Measurements from ENCODE around the gene MAML3. TPM values are rescaled to one million over a fixed set of nuclear protein-coding genes. Genes with fewer than 3 reads are reported as not detected.
"Not testable (repeated sequence)": the region's sequence is repeated elsewhere in the genome, so short reads cannot be mapped to it uniquely, and the experiment has no call there.

Gene MAML3
- polyA plus RNA-seq, 1 donor = 6.0 TPM

- DNase-seq = no peak
These were observed 195.8 kb downstream of the MAML3 start for GRCh38 chr4:139957986-139958738.

GRCh38 chr4:139957065-139957464, 196.9 kb downstream of the MAML3 start:
- no peak for DNase-seq

GRCh38 chr4:139956507-139957017, 197.4 kb downstream of the MAML3 start:
- DNase-seq = no peak

- no peak for DNase-seq
These were observed 198.4 kb downstream of the MAML3 start for GRCh38 chr4:139955600-139955999.

GRCh38 chr4:139954512-139954911, 199.5 kb downstream of the MAML3 start:
- no peak for DNase-seq

GRCh38 chr4:139951021-139951420, 203.0 kb downstream of the MAML3 start:
- no peak for DNase-seq

- no peak for DNase-seq
These were observed 203.4 kb downstream of the MAML3 start for GRCh38 chr4:139950568-139950967.

- not testable (repeated sequence) for DNase-seq
These were observed 209.1 kb downstream of the MAML3 start for GRCh38 chr4:139944916-139945315.

- DNase-seq = no peak
These were observed 210.7 kb downstream of the MAML3 start for GRCh38 chr4:139943277-139943676.

- no peak for DNase-seq
These were observed 211.7 kb downstream of the MAML3 start for GRCh38 chr4:139942241-139942640.

GRCh38 chr4:139940600-139940999, 213.4 kb downstream of the MAML3 start:
- no peak for DNase-seq

- no peak for DNase-seq
These were observed 215.6 kb downstream of the MAML3 start for GRCh38 chr4:139938414-139938813.

- DNase-seq = no peak
These were observed 218.1 kb downstream of the MAML3 start for GRCh38 chr4:139935911-139936310.

GRCh38 chr4:139934708-139935195, 219.2 kb downstream of the MAML3 start:
- no peak for DNase-seq

- no peak for DNase-seq
These were observed 219.8 kb downstream of the MAML3 start for GRCh38 chr4:139934057-139934707.

GRCh38 chr4:139933541-139933940, 220.4 kb downstream of the MAML3 start:
- DNase-seq = no peak

GRCh38 chr4:139933104-139933503, 220.9 kb downstream of the MAML3 start:
- DNase-seq = no peak

GRCh38 chr4:139924782-139925181, 229.2 kb downstream of the MAML3 start:
- DNase-seq = no peak

GRCh38 chr4:139922406-139923024, 231.5 kb downstream of the MAML3 start:
- DNase-seq = no peak

- no peak for DNase-seq
These were observed 232.4 kb downstream of the MAML3 start for GRCh38 chr4:139921429-139922184.

GRCh38 chr4:139920486-139921002, 233.4 kb downstream of the MAML3 start:
- DNase-seq = no peak

GRCh38 chr4:139919521-139919920, 234.5 kb downstream of the MAML3 start:
- no peak for DNase-seq
